GM13976 (cell line): ENCODE results near the gene ZNF692.
"Not testable (repeated sequence)": the region's sequence is repeated elsewhere in the genome, so short reads cannot be mapped to it uniquely, and the experiment has no call there.

Experiments used
- DNase-seq: peaks from one replicate; pipeline ENCODE4 v3.0.0; 2012; ENCODE audit warnings: low spot score
- in situ Hi-C: fragments of 300-500 bp; cut with MboI; formaldehyde crosslinking; loops from one replicate; pipeline ENCODE4 v1.12.0; 2022; ENCODE audit warnings: low sequenced_read_pairs, mixed read lengths, inconsistent platforms; ENCODE audit not compliant: unreplicated experiment
- TF ChIP-seq, protein P1 (sequence below): IDR thresholded peaks from 2 replicates; pipeline ENCODE4 v1.5.1; 2012; ENCODE audit warnings: borderline replicate concordance, mild to moderate bottlenecking; ENCODE audit not compliant: insufficient read depth; ENCODE audit errors: extremely low read depth, missing control alignments, control extremely low read depth

The ZNF692 gene

GRCh38 chr1:248808876-248809275 is 50.0 kb downstream of the ZNF692 start:
- DNase-seq = no peak
- in situ Hi-C loops = no loop called here
- TF ChIP-seq, protein P1, sequence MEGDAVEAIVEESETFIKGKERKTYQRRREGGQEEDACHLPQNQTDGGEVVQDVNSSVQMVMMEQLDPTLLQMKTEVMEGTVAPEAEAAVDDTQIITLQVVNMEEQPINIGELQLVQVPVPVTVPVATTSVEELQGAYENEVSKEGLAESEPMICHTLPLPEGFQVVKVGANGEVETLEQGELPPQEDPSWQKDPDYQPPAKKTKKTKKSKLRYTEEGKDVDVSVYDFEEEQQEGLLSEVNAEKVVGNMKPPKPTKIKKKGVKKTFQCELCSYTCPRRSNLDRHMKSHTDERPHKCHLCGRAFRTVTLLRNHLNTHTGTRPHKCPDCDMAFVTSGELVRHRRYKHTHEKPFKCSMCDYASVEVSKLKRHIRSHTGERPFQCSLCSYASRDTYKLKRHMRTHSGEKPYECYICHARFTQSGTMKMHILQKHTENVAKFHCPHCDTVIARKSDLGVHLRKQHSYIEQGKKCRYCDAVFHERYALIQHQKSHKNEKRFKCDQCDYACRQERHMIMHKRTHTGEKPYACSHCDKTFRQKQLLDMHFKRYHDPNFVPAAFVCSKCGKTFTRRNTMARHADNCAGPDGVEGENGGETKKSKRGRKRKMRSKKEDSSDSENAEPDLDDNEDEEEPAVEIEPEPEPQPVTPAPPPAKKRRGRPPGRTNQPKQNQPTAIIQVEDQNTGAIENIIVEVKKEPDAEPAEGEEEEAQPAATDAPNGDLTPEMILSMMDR = no peak

- in situ Hi-C loops = no loop called here
- TF ChIP-seq, protein P1 = peak; percentile 91
- DNase-seq = peak; percentile 74
Measured at GRCh38 chr1:248807067-248807737, 51.7 kb downstream of the ZNF692 start.

DNA sequence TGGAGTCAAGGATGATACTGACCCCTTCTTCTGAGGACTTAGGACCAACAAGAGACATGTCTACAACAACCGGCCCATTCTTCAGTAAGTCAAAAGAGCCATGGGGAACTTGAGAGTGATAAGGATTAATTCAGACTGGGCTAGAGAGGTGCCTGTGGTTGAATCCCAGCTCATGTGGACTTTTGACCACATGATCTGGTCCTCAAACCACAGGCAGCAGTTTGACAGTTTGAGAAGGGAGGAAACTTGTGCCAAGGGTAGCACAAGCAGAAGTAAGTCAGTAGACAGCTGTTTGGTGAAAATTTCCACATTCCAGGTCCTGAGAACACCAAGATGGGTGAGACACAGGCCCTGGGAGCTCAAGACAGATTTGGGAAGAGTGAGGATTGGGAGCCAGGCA is 53.0 kb downstream of the ZNF692 start:
- in situ Hi-C loops = no loop called here
- no peak for DNase-seq

DNA sequence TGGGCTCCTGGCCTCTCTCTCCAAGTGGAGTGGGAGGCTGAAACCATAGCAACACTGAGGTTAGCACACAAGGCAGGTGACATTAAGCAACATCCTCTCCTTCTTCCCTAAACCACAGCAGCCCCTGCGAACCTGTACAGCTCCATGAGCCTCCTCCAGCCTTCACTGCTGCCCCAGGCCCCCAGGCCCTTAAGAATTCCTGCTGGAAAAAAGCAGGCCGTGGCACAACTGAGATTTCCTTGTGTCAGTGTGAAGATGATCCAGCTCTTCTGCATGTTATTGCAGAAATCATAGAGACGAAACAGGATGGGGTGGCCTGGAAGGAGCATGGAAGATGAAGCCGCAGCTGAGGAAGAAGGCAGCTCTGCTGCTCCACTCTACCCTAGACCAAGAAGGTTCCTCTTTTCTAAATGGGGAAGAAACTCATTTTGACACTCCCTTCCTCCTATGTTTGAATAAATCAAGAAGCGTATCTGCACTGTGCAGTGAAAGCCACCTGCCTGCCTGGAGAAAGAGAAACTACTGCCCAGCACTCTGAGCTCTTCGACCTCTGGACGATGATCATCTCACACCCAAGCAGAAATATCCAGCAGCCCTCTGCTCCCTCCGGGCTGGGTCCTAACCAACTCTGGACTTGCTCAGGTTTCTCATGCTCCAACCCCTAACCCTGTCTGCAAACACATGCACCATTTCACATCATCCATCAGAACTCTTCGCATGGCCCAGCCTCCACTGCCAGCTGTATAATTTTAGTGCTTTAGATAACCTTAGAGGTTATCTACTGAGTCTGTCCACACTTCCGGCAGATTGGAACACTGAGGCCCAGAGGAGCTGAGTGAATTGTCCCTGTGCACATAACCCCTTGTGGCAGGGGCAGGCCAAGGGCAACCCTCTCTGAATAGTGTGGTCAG is 53.9 kb downstream of the ZNF692 start:
- in situ Hi-C loops = no loop called here
- TF ChIP-seq, protein P1 = no peak
- DNase-seq = peak; percentile 73

More for the DNA sequence above, 53.0 kb downstream of the ZNF692 start:
- TF ChIP-seq, protein P1 = no peak

DNA sequence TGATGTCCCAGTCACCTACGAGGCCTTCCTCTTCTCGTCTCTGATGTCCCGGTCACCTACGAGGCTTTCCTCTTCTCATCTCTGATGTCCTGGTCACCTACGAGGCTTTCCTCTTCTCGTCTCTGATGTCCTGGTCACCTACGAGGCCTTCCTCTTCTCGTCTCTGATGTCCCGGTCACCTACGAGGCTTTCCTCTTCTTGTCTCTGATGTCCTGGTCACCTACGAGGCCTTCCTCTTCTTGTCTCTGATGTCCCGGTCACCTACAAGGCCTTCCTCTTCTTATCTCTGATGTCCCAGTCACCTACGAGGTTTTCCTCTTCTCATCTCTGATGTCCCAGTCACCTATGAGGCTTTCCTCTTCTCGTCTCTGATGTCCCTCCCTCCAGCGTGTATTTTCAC is 55.4 kb downstream of the ZNF692 start:
- DNase-seq, in situ Hi-C loops: not testable (repeated sequence)

DNA sequence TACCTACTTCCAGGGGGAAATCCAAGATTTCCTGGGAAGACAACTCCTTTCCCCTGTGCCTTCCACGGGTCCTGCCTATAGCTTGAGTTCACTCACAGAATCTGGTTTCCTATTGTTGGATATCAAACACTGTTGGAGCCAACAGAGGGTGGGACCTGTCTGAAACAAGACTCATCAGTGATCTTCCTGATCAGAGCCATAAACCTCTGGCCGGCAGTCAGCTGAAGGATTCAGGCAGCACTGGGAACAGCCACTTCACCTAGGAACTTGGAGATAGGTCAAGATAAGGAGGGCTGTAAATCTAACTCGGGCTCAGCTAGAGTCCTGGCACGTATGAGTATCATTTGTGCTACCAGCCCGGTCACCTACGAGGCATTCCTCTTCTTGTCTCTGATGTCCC is 56.4 kb downstream of the ZNF692 start:
- in situ Hi-C loops = no loop called here
- no peak for DNase-seq
- TF ChIP-seq, protein P1 = no peak

DNA sequence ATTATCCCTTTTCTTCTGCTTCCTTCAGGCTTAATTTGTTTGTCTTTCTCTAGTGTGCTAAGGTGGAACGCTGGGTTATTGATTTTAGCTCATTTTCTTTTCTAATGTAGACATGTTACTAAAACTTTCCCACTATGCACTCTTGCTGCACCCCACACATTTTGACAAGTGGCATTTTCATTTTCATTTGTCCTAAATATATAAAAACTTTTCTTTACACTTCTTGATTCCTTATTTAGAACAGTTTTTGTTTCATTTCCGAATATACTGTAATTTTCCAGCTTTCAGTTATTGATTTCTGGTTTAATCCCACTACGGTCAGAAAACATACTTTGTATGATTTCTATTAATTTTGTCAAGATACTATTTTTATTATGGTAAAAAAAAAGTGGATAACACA is 58.4 kb downstream of the ZNF692 start:
- TF ChIP-seq, protein P1 = no peak
- no peak for DNase-seq
- in situ Hi-C loops = no loop called here
